ENCODE measurements around the gene GINS3.

DNA sequence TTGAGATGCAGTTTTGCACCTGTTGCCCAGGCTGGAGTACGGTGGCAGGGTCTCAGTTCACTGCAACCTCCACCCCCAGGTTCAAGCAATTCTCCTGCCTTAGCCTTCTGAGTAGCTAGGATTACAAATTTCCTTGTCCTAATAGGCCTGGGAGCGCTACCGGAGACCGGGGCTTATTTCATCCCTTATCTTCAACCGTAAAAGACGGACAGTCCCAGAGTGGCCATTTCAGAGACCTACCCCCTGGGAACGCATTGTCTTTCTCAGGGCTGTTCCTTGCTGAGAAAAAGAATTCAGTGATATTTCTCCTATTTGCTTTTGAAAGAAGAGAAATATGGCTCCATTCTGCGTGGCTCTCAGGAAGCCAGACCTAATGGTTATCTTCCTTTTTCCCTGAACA is 39.6 kb upstream of the GINS3 start:
- no peak for TF ChIP-seq CTCF (IDR thresholded peaks at IDR 0.05)
- no peak for TF ChIP-seq POLR2A (IDR thresholded peaks at IDR 0.05; ENCODE audit: low read depth)
- no peak for TF ChIP-seq POLR2AphosphoS5 (IDR thresholded peaks at IDR 0.05)
- TF ChIP-seq EP300 (IDR thresholded peaks at IDR 0.05) = no peak
